Fibroblast of the conjunctiva (primary cell): ENCODE measurements around the gene PABPN1.
"Not testable (repeated sequence)": the region's sequence is repeated elsewhere in the genome, so short reads cannot be mapped to it uniquely, and the experiment has no call there.

ENCODE experiments used
- DNase-seq: peaks from one replicate; pipeline ENCODE4 v3.0.0-alpha.2; 2010; ENCODE audit warnings: low read depth

Gene PABPN1

DNA sequence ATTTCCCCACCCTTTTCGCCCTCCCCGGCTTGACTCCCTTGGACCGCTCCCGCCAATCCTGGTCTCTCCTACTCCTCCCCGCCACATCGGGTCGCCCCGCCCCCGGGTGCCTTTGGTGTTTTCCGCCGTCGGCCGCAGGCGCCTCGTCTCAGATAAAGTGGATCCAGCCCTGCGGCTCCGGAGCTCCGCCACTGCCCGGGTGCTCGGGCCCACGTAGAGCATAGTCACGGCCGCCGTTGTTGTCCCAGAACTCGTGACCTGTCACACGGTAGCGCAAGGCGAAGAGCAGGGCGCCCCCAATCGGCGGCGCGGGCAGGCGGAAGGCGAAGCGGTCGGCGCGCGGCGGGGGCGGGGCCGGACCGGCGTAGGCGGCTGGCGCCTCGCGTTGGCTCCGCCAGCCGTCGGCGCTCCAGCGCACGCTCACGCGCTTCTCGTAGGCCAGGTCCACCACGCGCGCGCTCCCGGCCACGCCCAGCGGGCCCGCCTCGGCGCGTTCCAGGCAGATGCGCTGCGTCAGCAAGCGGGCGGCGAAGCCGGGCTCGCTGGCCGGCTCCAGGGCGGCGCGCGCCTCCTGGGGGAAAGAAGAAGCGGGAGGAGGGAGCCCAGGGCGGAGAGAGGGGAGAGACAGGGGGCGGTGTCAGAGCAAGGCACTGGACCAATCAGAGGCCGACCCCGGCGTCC, 19.8 kb upstream of the PABPN1 start:
- DNase-seq: peak; percentile 98

DNA sequence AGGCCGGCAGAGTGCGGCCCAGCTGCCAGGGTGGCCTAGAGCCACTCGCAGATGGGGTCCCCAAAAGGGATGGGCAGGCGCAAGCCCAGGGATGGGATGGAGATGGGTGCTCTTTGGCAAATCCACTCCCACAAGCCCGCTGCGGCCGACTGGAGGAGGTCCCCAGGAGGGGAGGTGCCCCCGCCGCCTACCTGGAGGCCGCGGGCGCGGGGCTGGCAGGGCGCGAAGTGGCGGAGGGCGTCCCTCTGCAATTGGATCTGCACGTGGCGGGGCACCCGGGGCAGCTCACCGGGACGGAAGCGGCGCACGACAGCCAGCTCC, 19.3 kb upstream of the PABPN1 start:
- DNase-seq: no peak

DNA sequence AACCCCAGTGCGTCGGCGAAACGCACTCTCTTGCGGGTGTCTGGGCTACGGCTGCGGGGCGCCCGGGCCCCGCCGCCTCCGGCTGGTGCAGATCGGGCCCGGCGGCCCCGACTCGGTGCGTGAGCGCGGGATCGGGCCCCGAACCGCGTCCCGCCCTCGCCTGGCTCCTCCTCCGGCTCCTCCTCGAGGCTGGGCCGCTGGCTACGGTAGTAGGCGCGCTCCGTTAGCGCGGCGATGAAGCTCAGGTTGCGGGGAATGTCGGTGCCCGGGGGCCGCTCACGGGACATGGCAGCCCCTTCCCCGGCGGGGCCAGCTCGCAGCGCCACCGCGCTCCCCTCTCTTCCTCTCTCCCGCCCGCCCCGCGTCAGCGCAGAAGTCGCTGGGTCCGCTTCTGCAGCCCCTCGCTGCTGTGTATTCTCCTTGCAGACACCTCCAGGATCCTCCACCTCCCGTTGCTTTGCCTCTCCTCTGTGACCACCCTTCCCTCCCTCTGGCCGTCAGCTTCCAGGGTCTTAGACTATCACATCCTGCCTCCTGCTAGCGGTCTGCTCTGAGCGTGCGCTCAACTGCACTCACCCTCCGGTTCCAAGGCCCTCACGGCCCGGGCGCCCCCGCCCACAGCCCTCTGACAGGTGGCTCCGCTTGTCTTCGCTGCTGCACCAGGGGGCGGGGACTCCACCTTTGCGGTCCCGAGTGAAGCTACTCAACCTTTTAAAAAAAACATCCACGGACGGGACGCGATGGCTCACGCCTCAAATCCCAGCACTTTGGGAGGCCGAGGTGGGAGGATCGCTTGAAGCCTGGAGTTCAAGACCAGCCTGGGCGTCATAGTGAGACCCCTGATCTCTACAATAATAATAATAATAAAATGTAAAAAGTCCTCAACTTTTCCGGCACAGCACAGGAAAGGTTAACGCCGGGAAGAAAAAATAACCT, 18.7 kb upstream of the PABPN1 start, which contains the start of gene PPP1R3E:
TSS of gene PPP1R3E (minus strand) at position 570 of the 936 bp plus-strand sequence. CDS start at position 287, 283 bp downstream.
- DNase-seq: no peak

DNA sequence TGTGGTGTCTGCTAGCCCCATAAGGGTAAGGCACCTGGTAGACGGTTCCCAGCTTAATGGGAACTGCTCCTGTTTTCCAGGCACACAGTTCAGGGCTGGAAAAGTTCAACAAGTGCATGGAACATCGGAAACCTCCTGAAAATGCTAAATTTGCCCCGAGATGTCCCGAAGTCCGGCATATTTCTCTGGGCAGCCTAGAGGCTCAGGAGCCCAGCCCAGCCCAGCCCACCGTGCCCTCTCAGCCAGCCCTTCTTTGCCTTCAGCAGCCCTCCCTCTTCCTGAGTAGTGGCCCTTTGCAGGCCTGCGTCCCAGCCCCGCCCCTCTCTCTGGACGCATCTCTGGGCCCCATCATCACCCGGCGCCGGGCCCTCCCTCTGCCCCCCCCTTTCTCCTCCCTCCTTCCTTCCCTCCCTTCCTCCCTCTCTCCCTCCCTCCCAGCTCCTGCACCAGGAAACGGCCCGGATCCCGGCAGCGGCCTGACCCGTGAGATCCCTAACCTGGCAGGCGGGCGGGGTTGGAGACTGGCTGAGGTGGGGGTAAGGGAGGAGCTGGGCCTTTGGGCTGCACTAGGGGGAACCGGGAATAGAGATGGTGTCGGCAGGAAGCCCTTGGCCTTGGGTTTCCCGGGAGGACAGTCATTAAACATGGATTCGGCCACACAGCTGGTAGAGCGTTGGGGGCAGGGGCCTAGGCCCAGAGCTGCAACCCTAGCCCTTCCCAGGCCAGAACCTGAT, 14.7 kb upstream of the PABPN1 start, which contains the start of gene BCL2L2:
TSS of gene BCL2L2 (plus strand) at position 422 of the 734 bp plus-strand sequence. CDS start 935 bp downstream, outside the sequence.
- peak; percentile 63 for DNase-seq

DNA sequence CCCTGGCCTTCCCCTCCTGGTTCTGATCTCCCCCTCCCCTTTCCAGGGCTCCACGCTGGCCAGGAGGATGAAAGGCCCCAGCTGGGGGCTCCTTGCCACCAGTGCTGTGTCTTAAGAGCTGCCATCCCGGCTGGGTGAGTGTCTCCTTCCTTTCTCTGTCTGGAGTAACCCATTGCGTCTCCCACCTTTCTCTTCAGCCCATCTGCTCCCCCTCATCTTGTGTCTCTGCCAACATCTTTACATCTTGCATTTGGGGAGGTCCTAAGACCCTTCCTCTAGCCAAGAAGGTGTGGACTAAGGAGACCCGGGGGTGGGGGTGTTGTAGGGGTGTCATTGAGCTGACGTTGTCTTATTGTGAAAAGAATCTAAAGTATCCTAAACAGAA, 14.1 kb upstream of the PABPN1 start:
- no peak for DNase-seq

DNA sequence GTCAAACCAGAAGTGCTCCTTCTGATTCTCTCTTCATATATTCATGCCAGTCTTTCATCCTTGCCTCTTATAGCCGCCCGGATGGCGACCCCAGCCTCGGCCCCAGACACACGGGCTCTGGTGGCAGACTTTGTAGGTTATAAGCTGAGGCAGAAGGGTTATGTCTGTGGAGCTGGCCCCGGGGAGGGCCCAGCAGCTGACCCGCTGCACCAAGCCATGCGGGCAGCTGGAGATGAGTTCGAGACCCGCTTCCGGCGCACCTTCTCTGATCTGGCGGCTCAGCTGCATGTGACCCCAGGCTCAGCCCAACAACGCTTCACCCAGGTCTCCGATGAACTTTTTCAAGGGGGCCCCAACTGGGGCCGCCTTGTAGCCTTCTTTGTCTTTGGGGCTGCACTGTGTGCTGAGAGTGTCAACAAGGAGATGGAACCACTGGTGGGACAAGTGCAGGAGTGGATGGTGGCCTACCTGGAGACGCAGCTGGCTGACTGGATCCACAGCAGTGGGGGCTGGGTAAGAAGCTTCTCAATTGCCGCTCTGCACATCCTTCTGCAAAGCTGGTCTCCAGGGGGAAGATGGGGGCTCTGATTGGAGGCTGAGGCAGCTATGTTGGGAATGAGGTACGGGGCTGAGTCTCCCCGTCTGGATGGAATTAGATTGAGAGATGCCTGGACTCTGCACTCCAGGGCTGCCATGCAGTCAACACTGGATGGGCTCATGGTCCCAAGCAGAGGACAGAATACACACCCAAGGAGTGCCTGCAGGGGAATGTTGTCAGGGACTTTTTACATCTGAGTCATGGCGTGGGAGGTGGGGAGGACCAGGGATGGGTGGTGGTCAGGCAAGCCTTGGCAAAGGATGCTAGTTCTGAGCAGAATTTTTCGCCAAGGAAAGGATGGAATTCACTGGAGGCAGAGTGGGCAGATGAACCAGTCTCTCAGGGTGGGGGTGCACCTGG, 13.3 kb upstream of the PABPN1 start:
- DNase-seq: no peak

DNA sequence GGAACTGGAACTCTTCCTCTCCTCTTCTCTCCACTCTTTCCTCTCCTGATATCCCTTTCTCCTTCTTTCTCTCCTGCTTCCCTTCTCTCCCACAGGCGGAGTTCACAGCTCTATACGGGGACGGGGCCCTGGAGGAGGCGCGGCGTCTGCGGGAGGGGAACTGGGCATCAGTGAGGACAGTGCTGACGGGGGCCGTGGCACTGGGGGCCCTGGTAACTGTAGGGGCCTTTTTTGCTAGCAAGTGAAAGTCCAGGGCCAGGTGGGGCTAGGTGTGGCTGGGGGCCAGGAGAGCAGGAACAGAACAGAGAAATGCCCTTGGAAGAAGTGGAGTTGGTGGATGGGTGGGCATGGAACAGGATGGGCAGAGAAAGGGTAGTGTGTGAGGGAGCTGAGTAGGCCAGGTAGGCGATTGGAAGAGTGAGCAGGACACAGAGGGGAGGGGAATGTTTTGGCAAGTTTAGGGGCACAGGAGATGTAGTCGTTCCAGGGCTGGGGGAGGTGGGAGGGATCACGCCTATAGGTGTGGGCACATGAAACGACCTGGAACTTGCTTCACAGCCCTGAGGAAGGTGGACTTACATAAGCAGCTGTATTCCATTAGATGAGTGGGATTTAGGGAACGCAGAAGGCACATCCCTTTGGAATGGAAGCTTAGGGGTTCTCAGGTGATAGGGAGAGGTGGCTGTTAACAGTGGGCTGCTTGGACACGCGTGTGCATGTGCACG, 12.4 kb upstream of the PABPN1 start:
- no peak for DNase-seq

DNA sequence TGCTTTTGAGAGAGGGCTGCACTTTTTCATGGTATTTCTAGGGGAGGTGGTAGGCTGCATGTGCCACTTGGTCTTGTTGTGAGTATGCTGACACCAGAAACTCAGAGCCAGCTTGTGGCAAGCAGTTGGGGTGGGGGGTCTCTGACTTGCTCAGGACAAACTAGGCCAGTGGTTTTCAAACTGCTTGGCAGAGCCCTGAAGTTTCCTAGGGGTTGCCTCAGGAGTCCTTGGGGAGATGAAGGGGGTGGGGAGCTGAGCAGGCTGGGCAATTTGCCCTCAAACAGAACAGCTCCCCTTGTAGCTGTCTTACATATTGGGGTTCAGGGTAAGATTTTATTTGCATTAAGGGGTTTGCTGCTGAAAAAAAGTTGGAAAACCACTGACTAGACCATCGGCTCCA, 10.7 kb upstream of the PABPN1 start:
- DNase-seq: no peak

DNA sequence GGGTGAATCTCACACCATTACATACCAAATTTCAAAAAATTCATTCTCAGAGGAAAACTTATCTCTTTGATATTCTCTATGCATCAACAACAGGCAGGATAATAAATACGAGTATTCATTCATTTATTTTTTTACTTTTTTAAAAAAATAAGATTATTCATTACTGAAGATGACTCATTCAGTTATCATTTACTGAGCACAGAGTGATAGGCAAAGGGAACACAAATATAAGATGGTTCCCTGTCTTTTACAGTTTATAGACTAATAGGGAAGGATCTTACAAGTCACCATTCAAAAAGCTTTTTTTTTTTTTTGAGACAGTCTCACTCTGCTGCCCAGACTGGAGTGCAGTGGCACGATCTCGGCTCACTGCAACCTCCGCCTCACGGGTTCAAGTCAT, 5.0 kb upstream of the PABPN1 start:
- DNase-seq: no peak

DNA sequence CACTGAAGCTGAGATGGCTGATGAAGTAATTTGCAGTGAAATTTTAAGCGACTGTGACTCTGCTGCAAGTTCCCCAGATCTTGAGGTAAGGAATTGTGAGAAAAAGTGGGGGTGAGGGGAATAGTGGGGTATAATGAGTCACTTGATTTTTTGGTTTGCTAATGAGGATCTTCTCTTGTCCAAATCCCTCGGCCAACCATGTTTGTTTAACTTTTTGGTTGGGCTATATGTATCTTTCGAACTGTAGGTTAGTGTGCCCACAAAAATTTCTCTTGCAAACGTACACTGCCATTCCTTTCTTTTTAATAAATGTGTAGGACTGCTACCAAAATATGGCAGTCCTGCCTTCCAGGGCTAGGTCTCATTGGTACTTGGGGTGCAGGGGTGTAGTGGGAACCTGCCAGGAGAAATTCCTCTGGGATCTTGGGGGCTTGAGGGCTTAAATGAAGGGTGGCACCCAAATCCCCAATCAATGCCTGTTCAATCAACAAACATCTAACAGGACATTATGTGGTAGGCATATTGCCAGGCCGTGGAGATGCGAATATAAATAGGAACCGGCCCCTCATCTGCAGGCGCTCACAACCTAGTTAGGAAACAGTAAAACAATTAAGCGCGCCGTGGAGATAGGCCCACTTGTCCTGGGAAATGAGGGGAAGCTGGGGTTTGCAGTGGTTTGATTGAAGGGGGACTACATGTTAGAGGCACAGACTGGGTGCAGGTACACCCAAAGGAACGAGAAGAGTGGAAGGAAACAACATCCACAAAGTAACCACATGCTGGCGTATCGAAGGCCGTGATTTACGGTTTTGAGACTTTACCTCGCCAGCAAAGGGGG, 1.3 kb upstream of the PABPN1 start:
- no peak for DNase-seq

DNA sequence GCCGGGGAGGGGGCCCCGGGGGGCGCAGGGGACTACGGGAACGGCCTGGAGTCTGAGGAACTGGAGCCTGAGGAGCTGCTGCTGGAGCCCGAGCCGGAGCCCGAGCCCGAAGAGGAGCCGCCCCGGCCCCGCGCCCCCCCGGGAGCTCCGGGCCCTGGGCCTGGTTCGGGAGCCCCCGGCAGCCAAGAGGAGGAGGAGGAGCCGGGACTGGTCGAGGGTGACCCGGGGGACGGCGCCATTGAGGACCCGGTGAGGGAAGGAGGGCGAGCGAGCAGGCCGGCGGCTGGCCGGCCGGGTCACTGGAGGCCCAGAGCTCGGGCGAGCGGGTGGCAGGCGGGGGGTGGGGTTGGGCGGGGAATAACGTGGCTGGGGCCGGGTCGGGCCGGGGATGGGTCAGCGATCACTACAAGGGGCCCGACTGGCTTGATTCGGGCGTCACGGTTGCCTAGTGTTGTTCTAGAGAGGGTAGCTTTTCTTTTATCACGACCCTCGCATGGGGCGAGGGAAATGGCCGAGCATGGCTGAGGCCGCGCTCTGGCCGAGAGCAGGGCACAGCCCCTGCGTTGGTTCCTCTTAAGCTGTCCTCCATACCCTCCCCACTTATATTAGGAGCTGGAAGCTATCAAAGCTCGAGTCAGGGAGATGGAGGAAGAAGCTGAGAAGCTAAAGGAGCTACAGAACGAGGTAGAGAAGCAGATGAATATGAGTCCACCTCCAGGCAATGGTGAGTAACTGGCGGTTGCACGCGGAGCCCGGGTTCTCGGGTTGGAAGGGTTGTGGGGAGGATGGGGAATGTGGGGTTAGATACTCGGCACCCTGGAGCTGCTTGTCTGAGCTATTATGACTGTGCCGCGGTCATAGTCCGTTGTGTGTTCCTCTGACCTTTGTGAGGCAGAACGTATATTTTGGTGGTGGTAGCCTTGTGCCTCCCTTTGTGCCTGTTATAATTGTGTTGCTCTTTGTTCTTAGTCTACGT, 603 bp downstream of the PABPN1 start:
- no peak for DNase-seq

DNA sequence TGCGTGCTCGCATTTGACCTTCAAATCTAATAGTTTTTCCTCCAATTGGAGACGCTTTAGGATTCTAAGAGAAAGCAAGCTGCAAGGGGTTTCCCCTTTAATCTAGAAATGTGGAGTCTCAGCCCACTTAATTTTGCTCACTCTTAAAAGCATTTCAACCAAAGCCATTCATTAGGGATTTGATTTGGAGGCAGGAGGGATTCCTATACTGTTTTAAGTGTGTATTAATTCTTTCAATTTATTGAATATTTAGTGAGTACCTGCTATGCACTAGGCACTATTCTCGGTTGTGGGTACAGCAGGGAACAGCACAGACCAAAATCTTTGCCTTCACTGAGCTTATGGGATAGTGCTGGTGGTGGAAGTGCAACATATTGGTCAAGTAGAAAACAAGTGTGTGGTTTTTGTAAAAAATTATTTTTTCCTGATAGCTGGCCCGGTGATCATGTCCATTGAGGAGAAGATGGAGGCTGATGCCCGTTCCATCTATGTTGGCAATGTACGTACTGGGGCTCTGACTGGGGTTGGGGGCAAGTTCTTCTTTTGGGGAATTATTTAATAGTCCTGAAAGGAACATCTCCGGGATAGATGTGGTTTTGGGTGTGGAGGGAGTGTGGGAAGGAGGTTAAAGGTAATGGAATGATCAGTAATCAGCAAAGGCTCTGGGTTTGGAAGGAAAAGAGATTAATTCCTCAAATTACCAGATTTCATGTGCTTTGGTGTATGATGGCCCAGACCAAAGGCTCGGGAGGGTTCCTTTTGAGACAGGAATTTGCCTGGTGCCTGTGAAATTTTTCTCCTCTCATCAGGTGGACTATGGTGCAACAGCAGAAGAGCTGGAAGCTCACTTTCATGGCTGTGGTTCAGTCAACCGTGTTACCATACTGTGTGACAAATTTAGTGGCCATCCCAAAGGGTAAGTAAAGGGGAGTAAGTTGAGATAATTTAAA, 1.6 kb downstream of the PABPN1 start:
- DNase-seq: no peak

DNA sequence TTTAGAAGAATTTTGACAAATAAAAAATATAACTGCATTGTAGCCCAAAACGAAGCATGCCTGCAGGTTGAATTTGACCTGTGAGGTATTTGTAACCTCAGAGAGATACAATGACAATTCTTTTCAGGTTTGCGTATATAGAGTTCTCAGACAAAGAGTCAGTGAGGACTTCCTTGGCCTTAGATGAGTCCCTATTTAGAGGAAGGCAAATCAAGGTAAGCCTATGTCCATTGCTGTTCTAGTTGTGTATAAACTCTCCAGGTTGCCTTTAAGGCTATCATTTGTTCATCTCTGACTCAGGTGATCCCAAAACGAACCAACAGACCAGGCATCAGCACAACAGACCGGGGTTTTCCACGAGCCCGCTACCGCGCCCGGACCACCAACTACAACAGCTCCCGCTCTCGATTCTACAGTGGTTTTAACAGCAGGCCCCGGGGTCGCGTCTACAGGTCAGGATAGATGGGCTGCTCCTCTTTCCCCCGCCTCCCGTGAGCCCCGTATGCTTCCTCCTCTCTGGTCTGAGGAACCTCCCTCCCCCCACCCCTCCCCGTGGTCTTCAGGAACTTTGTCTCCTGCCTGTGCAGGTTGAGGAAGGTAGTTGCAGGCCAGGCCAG, 2.7 kb downstream of the PABPN1 start:
- DNase-seq: no peak

DNA sequence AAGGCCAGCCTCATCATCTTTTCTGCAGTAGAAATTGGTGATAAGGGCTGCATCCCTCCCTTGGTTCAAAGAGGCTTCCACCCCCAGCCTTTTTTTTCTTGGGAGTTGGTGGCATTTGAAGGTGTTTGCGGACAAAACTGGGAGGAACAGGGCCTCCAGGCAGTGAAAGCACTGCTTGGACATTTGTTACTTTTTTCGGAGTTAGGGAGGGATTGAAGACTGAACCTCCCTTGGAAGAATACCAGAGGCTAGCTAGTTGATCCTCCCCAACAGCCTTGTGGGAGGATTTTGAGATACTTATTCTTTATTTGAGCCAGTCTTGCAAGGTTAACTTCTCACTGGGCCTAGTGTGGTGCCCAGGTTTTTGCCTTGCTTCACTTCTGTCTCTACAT, 3.2 kb downstream of the PABPN1 start:
- DNase-seq: no peak

DNA sequence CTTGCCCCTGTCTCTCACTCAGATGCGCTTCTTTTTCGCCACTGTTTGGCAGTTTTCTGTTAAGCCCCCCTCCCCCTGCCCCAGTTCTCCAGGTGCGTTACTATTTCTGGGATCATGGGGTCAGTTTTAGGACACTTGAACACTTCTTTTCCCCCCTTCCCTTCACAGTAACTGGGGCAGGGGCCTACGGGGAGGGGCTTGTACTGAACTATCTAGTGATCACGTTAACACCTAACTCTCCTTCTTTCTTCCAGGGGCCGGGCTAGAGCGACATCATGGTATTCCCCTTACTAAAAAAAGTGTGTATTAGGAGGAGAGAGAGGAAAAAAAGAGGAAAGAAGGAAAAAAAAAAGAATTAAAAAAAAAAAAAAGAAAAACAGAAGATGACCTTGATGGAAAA, 3.7 kb downstream of the PABPN1 start:
- DNase-seq: no peak

DNA sequence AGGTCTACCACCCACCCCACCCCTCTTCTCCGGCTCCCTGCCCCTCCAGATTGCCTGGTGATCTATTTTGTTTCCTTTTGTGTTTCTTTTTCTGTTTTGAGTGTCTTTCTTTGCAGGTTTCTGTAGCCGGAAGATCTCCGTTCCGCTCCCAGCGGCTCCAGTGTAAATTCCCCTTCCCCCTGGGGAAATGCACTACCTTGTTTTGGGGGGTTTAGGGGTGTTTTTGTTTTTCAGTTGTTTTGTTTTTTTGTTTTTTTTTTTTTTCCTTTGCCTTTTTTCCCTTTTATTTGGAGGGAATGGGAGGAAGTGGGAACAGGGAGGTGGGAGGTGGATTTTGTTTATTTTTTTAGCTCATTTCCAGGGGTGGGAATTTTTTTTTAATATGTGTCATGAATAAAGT, 4.5 kb downstream of the PABPN1 start:
- not testable (repeated sequence) for DNase-seq
